H9 (cell line): Measurements from ENCODE around the gene BTBD8. TPM values are rescaled to one million over a fixed set of nuclear protein-coding genes. Genes with fewer than 3 reads are reported as not detected.

ENCODE experiments used
- DNase-seq: peaks from one replicate; pipeline ENCODE4 v3.0.0-alpha.2; 2017
- H2AFZ ChIP-seq: one replicate; pipeline ENCODE4 v1.6.1; 2013; ENCODE audit warnings: mild to moderate bottlenecking, low read length, control low read depth, moderate library complexity
- H2AK5ac ChIP-seq: 2 replicates; pipeline ENCODE4 v1.6.1; 2013; ENCODE audit warnings: low read length, control low read depth, mixed read lengths; ENCODE audit not compliant: insufficient read length
- H2BK120ac ChIP-seq: one replicate; pipeline ENCODE4 v1.6.1; 2013; ENCODE audit warnings: low read depth, mild to moderate bottlenecking, low read length, control low read depth, inconsistent platforms; ENCODE audit not compliant: poor library complexity, severe bottlenecking
- H2BK12ac ChIP-seq: 2 replicates; pipeline ENCODE4 v1.6.1; 2013; ENCODE audit warnings: low read length, control low read depth, mixed read lengths, low read depth; ENCODE audit not compliant: insufficient read length
- H2BK15ac ChIP-seq: 2 replicates; pipeline ENCODE4 v1.6.1; 2013; ENCODE audit warnings: low read depth, low read length, control low read depth
- H2BK20ac ChIP-seq: one replicate; pipeline ENCODE4 v1.6.1; 2013; ENCODE audit warnings: low read depth, mild to moderate bottlenecking, low read length, control low read depth, inconsistent platforms; ENCODE audit not compliant: poor library complexity, severe bottlenecking
- H2BK5ac ChIP-seq: 2 replicates; pipeline ENCODE4 v1.6.1; 2013; ENCODE audit warnings: low read length, control low read depth, mixed read lengths; ENCODE audit not compliant: insufficient read length
- H3K14ac ChIP-seq: 2 replicates; pipeline ENCODE4 v1.6.1; 2013; ENCODE audit warnings: low read length, control low read depth; ENCODE audit not compliant: insufficient read depth
- H3K18ac ChIP-seq: 2 replicates; pipeline ENCODE4 v1.6.1; 2013; ENCODE audit warnings: low read depth, mild to moderate bottlenecking, mixed read lengths, low read length, control low read depth; ENCODE audit not compliant: insufficient read length
- H3K23ac ChIP-seq: 2 replicates; pipeline ENCODE4 v1.6.1; 2013; ENCODE audit warnings: low read length, control low read depth, mixed read lengths, low read depth; ENCODE audit not compliant: insufficient read length
- H3K23me2 ChIP-seq: 2 replicates; pipeline ENCODE4 v1.6.1; 2013; ENCODE audit warnings: low read depth, mild to moderate bottlenecking, mixed read lengths, low read length, control low read depth; ENCODE audit not compliant: insufficient read length, poor library complexity, severe bottlenecking
- H3K27ac ChIP-seq: 2 replicates; pipeline ENCODE4 v1.5.1; 2013; ENCODE audit warnings: low read length, control low read depth, mixed read lengths, low read depth; ENCODE audit not compliant: insufficient read length
- H3K27me3 ChIP-seq: 2 replicates; pipeline ENCODE4 v1.6.1; 2013; ENCODE audit warnings: low read length, control low read depth, inconsistent platforms; ENCODE audit not compliant: insufficient read depth
- H3K4ac ChIP-seq: 2 replicates; pipeline ENCODE4 v1.6.1; 2013; ENCODE audit warnings: low read depth, mild to moderate bottlenecking, control low read depth, inconsistent platforms, low read length, moderate library complexity
- H3K4me1 ChIP-seq: 2 replicates; pipeline ENCODE4 v1.6.1; 2013; ENCODE audit warnings: low read length, control low read depth, inconsistent platforms; ENCODE audit not compliant: insufficient read depth
- H3K4me2 ChIP-seq: 2 replicates; pipeline ENCODE4 v1.6.1; 2013; ENCODE audit warnings: low read length, control low read depth, mixed read lengths; ENCODE audit not compliant: insufficient read length, insufficient read depth
- H3K56ac ChIP-seq: 2 replicates; pipeline ENCODE4 v1.6.1; 2013; ENCODE audit warnings: low read depth, mild to moderate bottlenecking, mixed read lengths, low read length, control low read depth; ENCODE audit not compliant: insufficient read length
- H3K79me1 ChIP-seq: 2 replicates; pipeline ENCODE4 v1.6.1; 2013; ENCODE audit warnings: low read depth, mild to moderate bottlenecking, moderate library complexity, low read length, control low read depth, inconsistent platforms; ENCODE audit not compliant: insufficient read depth, poor library complexity, severe bottlenecking
- H3K79me2 ChIP-seq: 2 replicates; pipeline ENCODE4 v1.6.1; 2013; ENCODE audit warnings: low read length, control low read depth, inconsistent platforms; ENCODE audit not compliant: insufficient read depth
- H3K9ac ChIP-seq: 2 replicates; pipeline ENCODE4 v1.6.1; 2013; ENCODE audit warnings: low read length, control low read depth, mixed read lengths; ENCODE audit not compliant: insufficient read length; ENCODE audit errors: extremely low read depth
- H3K9me3 ChIP-seq: one replicate; pipeline ENCODE4 v1.6.1; 2013; ENCODE audit warnings: low read depth, low read length, inconsistent platforms; ENCODE audit not compliant: control insufficient read depth
- H3T11ph ChIP-seq: one replicate; pipeline ENCODE4 v1.6.1; 2013; ENCODE audit warnings: mild to moderate bottlenecking, low read length, control low read depth, inconsistent platforms
- H4K20me1 ChIP-seq: one replicate; pipeline ENCODE4 v1.6.1; 2013; ENCODE audit not compliant: control insufficient read depth, insufficient read length, insufficient read depth
- H4K5ac ChIP-seq: 2 replicates; pipeline ENCODE4 v1.6.1; 2013; ENCODE audit warnings: low read depth, mild to moderate bottlenecking, mixed read lengths, low read length, control low read depth; ENCODE audit not compliant: insufficient read length
- H4K8ac ChIP-seq: replicated peaks from 2 replicates; pipeline ENCODE4 v1.6.1; 2013; ENCODE audit warnings: low read length, control low read depth, mixed read lengths, low read depth; ENCODE audit not compliant: insufficient read length
- H4K91ac ChIP-seq: 2 replicates; pipeline ENCODE4 v1.6.1; 2013; ENCODE audit warnings: low read depth, mild to moderate bottlenecking, moderate library complexity, mixed read lengths, low read length, control low read depth; ENCODE audit not compliant: insufficient read length
- H3K27ac Mint-ChIP-seq, 3 experiments: 2 replicates in 2 of 3; 3 replicates in 1 of 3; pipeline ENCODE4 v1.8.0; 2020 to 2021; ENCODE audit warnings: mixed read lengths in 3 of 3, mild to moderate bottlenecking in 1 of 3, moderate library complexity in 1 of 3
- H3K27me3 Mint-ChIP-seq: 2 replicates; pipeline ENCODE4 v1.8.0; 2021; ENCODE audit warnings: low read depth, mild to moderate bottlenecking, moderate library complexity, mixed read lengths
- H3K36me3 Mint-ChIP-seq, 3 experiments: 2 replicates in 2 of 3; 3 replicates in 1 of 3; pipeline ENCODE4 v1.8.0; 2020 to 2021; ENCODE audit warnings: low read depth in 3 of 3, mixed read lengths in 3 of 3; ENCODE audit not compliant: insufficient read depth in 1 of 3
- H3K4me1 Mint-ChIP-seq, 2 experiments: 2 replicates each; pipeline ENCODE4 v1.8.0; 2020; ENCODE audit warnings: mixed read lengths in 2 of 2
- H3K4me3 Mint-ChIP-seq, 2 experiments: 2 replicates in 1 of 2; 3 replicates in 1 of 2; pipeline ENCODE4 v1.8.0; 2020 to 2021; ENCODE audit warnings: mild to moderate bottlenecking in 2 of 2, mixed read lengths in 2 of 2, moderate library complexity in 1 of 2
- H3K9me3 Mint-ChIP-seq, 2 experiments: 2 replicates in 1 of 2; 3 replicates in 1 of 2; pipeline ENCODE4 v1.8.0; 2020; ENCODE audit warnings: mild to moderate bottlenecking in 2 of 2, mixed read lengths in 2 of 2, moderate library complexity in 1 of 2
- WGBS: extraction: QIAGEN DNeasy Blood & Tissue Kit; methylation state at CpG from one replicate; pipeline ENCODE4 v1.1.7; 2013; ENCODE audit warnings: missing lambda C conversion rate, low lambda C conversion rate, mixed read lengths; ENCODE audit not compliant: insufficient read length; ENCODE audit errors: extremely low coverage; 5-methylcytosine and 5-hydroxymethylcytosine counted together
- total RNA-seq: library from RNA; stranded (reverse); gene quantifications from 2 replicates; pipeline ENCODE4 v1.2.1, GENCODE V29; 2021
- TF ChIP-seq, protein P1 (sequence below): fragments of 200-600 bp; sonication (generic); conservative IDR thresholded peaks from 3 replicates; pipeline ENCODE4 v1.8.0; 2021; ENCODE audit warnings: antibody characterized with exemption, mild to moderate bottlenecking

BTBD8 gene
- total RNA-seq, 1 experiment from 2014 or later, result 1.4 TPM

DNA sequence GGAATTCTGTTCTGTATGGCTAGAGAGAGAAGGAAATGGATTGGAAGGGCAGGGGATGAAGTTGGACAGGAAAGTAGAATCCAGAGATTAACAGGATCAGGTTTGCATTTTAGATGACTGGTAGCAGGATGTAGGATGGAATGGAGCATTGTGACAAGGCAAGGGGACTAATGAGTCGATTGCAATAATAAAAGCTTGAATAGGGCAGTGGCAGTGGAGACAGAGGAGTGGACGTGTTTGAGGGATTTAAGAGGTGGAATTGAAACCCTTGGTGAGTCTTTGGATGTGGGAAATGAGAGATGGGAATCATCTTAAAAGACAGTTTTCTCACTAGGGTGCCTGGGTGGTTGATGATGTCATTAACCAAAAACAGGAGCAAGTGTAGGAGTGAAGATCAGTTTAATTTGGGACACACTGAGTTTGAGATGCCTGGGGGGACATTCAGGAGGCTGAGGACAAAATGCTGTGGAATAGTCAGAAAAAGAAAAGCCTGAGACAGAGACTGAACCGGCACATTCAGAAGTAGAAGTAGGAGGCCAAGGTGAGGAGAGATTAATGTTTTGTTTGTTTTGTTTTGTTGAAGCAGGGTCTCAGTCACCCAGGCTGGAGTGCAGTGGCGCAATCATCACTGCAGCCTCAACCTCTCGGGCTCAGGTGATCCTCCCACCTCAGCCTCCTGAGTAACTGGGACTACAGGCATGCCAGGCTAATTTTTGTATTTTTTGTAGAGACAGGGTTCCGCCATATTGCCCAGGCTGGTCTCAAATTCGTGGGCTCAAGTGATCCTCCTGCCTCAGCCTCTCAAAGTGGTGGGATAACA is 108.5 kb downstream of the BTBD8 start:
- H2AK5ac ChIP-seq, result no peak overlapping the region
- H4K8ac ChIP-seq, result no peak overlapping the region
- H3K9me3 ChIP-seq, result no peaks in the 10 kb centered on the region
- Mint-ChIP-seq H3K4me1 (peaks cover 14 to 23% of the 10 kb centered on the region in 2 experiments), H3K4me3 (no peak overlapping the region), H3K36me3 (no peaks in the 10 kb centered on the region), H3K9me3 (no peaks in the 10 kb centered on the region), H3K27ac (peak overlapping the region in 2 of 3 experiments; percentile 5 to 6; a peak in 2 of 7 replicates), H3K27me3 (no peaks in the 10 kb centered on the region)
- no peak for DNase-seq
- no peak overlapping the region for H3K4ac ChIP-seq
- TF ChIP-seq, protein P1, sequence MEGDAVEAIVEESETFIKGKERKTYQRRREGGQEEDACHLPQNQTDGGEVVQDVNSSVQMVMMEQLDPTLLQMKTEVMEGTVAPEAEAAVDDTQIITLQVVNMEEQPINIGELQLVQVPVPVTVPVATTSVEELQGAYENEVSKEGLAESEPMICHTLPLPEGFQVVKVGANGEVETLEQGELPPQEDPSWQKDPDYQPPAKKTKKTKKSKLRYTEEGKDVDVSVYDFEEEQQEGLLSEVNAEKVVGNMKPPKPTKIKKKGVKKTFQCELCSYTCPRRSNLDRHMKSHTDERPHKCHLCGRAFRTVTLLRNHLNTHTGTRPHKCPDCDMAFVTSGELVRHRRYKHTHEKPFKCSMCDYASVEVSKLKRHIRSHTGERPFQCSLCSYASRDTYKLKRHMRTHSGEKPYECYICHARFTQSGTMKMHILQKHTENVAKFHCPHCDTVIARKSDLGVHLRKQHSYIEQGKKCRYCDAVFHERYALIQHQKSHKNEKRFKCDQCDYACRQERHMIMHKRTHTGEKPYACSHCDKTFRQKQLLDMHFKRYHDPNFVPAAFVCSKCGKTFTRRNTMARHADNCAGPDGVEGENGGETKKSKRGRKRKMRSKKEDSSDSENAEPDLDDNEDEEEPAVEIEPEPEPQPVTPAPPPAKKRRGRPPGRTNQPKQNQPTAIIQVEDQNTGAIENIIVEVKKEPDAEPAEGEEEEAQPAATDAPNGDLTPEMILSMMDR, result no peak
- no peaks in the 10 kb centered on the region for H3K79me1 ChIP-seq
- no peaks in the 10 kb centered on the region for H3K27me3 ChIP-seq
- no peak overlapping the region for H3K27ac ChIP-seq
- H3K23me2 ChIP-seq, result no peaks in the 10 kb centered on the region
- WGBS, result no CpG with 5 or more reads among the region's 7 CpGs
- H2BK20ac ChIP-seq, result no peak overlapping the region
- H3K4me2 ChIP-seq, result no peak overlapping the region
- no peaks in the 10 kb centered on the region for H3K79me2 ChIP-seq
- H2BK5ac ChIP-seq, result no peak overlapping the region
- no peak overlapping the region for H2BK120ac ChIP-seq
- no peak overlapping the region for H2AFZ ChIP-seq
- peaks cover 10% of the 10 kb centered on the region for H3K4me1 ChIP-seq
- no peak overlapping the region for H4K91ac ChIP-seq
- H3K56ac ChIP-seq, result no peak overlapping the region
- H2BK12ac ChIP-seq, result no peak overlapping the region
- H3K18ac ChIP-seq, result no peak overlapping the region
- H2BK15ac ChIP-seq, result no peak overlapping the region
- no peak overlapping the region for H4K5ac ChIP-seq
- no peak overlapping the region for H3K9ac ChIP-seq
- H4K20me1 ChIP-seq, result no peaks in the 10 kb centered on the region
- no peak overlapping the region for H3K23ac ChIP-seq
- no peak overlapping the region for H3K14ac ChIP-seq
- no peak overlapping the region for H3T11ph ChIP-seq
